Astrocyte of the hippocampus (primary cell): Measurements from ENCODE around the gene SLC19A1.

Source experiments
- DNase-seq: peaks from one replicate; pipeline ENCODE4 v3.0.0; 2011; ENCODE audit warnings: low read depth, low spot score

Gene SLC19A1

GRCh38 chr21:45517249-45518065 lies 24.8 kb downstream of the SLC19A1 start:
- DNase-seq, result no peak

GRCh38 chr21:45516671-45517151 lies 25.5 kb downstream of the SLC19A1 start:
- no peak for DNase-seq

GRCh38 chr21:45516071-45516670 lies 26.1 kb downstream of the SLC19A1 start:
- no peak for DNase-seq

- DNase-seq, result no peak
These were observed 26.8 kb downstream of the SLC19A1 start for GRCh38 chr21:45515241-45516061.

GRCh38 chr21:45514311-45515021 lies 27.8 kb downstream of the SLC19A1 start:
- no peak for DNase-seq

- no peak for DNase-seq
These were observed 28.4 kb downstream of the SLC19A1 start for GRCh38 chr21:45513741-45514310.

GRCh38 chr21:45513003-45513717 lies 29.1 kb downstream of the SLC19A1 start:
- peak; percentile 18 for DNase-seq

GRCh38 chr21:45512626-45513002 lies 29.6 kb downstream of the SLC19A1 start:
- DNase-seq, result no peak

- no peak for DNase-seq
These were observed 30.4 kb downstream of the SLC19A1 start for GRCh38 chr21:45511661-45512431.

- DNase-seq, result no peak
These were observed 31.2 kb downstream of the SLC19A1 start for GRCh38 chr21:45511007-45511406.

GRCh38 chr21:45510466-45510955 lies 31.7 kb downstream of the SLC19A1 start:
- DNase-seq, result no peak

- DNase-seq, result no peak
These were observed 32.4 kb downstream of the SLC19A1 start for GRCh38 chr21:45509566-45510465.

GRCh38 chr21:45508607-45509565 lies 33.4 kb downstream of the SLC19A1 start:
- no peak for DNase-seq

- DNase-seq, result no peak
These were observed 34.2 kb downstream of the SLC19A1 start for GRCh38 chr21:45507888-45508508.

- DNase-seq, result no peak
These were observed 34.7 kb downstream of the SLC19A1 start for GRCh38 chr21:45507523-45507875.

- DNase-seq, result no peak
These were observed 35.3 kb downstream of the SLC19A1 start for GRCh38 chr21:45506836-45507522.
